Measurements from ENCODE around the gene NEURL4.

NEURL4 gene

DNA sequence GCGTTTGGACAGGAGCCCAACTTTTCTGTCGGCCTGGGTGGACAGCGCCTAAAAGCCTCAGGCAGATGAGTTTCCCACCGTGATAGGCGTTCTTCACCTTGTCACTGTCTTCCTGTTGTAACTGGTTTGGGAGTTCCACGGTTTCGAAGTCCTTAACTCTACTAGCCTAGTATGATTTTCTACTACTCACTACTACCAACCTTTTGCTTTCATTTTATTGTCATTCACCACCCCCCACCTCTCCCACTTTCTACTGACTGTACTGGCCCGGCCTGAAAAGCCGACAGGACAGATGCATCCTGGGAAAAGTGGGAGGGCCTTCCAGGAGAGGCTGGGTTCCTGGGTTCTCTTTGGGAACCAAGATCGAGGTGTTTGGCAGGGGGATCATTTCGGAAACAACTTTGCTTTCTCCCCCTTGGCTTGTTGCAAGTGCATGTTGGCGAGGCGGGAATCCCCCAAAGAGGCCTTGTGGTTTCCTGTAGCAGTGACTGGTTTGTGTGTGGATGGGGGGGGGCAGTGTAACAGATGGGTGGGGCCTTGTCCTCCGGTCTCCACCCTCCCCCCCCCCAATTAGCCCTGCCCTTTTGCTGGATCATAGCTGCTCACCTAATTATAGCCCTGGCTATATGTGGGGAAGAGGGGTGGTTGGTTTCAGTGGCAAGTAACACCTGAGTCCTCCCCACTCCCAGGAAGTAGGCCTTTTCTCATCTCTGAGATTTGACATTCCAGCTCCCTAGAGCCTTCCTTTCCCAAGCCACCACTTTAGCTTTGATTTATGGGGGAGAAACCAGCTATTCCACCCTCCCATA, 20.3 kb downstream of the NEURL4 start:
- DNase-seq (ENCODE audit: low read depth): no peak
- peak overlapping the region; percentile 66 for H3K4me3 ChIP-seq (ENCODE audit: low read depth, low read length)
- TF ChIP-seq, protein P1, sequence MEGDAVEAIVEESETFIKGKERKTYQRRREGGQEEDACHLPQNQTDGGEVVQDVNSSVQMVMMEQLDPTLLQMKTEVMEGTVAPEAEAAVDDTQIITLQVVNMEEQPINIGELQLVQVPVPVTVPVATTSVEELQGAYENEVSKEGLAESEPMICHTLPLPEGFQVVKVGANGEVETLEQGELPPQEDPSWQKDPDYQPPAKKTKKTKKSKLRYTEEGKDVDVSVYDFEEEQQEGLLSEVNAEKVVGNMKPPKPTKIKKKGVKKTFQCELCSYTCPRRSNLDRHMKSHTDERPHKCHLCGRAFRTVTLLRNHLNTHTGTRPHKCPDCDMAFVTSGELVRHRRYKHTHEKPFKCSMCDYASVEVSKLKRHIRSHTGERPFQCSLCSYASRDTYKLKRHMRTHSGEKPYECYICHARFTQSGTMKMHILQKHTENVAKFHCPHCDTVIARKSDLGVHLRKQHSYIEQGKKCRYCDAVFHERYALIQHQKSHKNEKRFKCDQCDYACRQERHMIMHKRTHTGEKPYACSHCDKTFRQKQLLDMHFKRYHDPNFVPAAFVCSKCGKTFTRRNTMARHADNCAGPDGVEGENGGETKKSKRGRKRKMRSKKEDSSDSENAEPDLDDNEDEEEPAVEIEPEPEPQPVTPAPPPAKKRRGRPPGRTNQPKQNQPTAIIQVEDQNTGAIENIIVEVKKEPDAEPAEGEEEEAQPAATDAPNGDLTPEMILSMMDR (IDR thresholded peaks at IDR 0.05; ENCODE audit: control insufficient read depth, extremely low read depth, insufficient read depth): no peak

GRCh38 chr17:7307686-7308624, 21.2 kb downstream of the NEURL4 start:
- TF ChIP-seq, protein P1 (IDR thresholded peaks at IDR 0.05; ENCODE audit: control insufficient read depth, extremely low read depth, insufficient read depth): no peak
- peak overlapping the region; percentile 66 for H3K4me3 ChIP-seq (ENCODE audit: low read depth, low read length)
- no peak for DNase-seq (ENCODE audit: low read depth)

- H3K4me3 ChIP-seq (ENCODE audit: low read depth, low read length): peak within 1 kb of the TSS; percentile 66
- peak; percentile 97 for DNase-seq (ENCODE audit: low read depth)
- TF ChIP-seq, protein P1 (IDR thresholded peaks at IDR 0.05; ENCODE audit: control insufficient read depth, extremely low read depth, insufficient read depth): no peak
These were observed 22.0 kb downstream of the NEURL4 start, which contains the start of gene EIF5A for GRCh38 chr17:7306911-7307685. EIF5A (plus strand) TSS chr17:7307628; CDS start chr17:7309636, 2,008 bp downstream.

- H3K4me3 ChIP-seq (ENCODE audit: low read depth, low read length): no peak overlapping the region
- DNase-seq (ENCODE audit: low read depth): no peak
- TF ChIP-seq, protein P1 (IDR thresholded peaks at IDR 0.05; ENCODE audit: control insufficient read depth, extremely low read depth, insufficient read depth): no peak
These were observed 25.0 kb downstream of the NEURL4 start for GRCh38 chr17:7304179-7304578.

- no peak overlapping the region for H3K4me3 ChIP-seq (ENCODE audit: low read depth, low read length)
- TF ChIP-seq, protein P1 (IDR thresholded peaks at IDR 0.05; ENCODE audit: control insufficient read depth, extremely low read depth, insufficient read depth): peak; percentile 82
- no peak for DNase-seq (ENCODE audit: low read depth)
These were observed 32.8 kb downstream of the NEURL4 start for GRCh38 chr17:7296189-7296861.
